ENCODE data around the gene TAS1R2. TPM values are rescaled to one million over a fixed set of nuclear protein-coding genes. Genes with fewer than 3 reads are reported as not detected.

Gene TAS1R2
- polyA plus RNA-seq, 1 of the 3 experiments (the other 2 are of a cell fraction) = not detected

DNA sequence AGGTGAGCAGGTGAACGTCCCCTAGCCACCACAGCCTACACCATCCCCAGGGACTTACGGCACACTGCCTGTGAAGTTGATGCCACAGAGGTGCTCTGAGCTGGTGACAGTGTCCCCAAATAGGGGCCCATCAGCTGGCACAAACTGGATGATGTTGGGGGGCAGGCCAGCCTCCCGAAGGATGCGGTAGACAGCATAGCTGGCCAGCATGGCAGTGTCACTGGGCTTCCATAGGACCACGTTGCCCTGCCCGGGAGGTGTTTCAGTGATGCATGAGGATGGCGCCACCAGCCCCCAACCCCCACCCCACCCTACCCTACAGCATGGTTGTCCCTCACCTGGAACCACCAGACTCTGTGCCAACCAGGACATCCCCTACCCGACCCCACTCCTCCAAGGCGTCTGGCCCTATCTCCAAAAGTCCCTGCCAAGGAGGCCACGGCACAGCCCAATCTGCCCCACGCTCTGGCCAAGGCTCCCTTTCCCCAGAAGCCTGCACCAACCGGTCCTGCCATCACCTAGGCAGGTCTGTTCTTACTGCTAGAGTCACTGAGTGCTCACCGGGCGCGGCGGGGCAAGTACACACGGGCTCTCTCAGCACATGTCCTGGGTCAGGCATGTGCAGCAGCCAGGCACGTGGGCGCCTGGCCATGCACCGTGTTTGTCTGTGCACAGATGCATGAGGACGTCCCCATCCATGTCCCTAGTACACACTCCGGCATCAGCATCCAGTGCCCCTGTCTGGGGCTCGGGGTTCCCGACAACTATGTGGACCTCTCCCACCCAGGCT, 22.4 kb upstream of the TAS1R2 start:
- Histone ChIP-seq H3K36me3 (replicated peaks in 1 of 2; ENCODE audit: control insufficient read depth in 1 of 2, insufficient read depth in 2 of 2, low read length in 1 of 2) (peaks cover 0 to 3% of the 10 kb centered on the region in 2 experiments), H3K4me1 (ENCODE audit: control insufficient read depth in 1 of 2, insufficient read depth in 2 of 2, low read depth in 1 of 2, low read length in 1 of 2) (peaks cover 4 to 8% of the 10 kb centered on the region in 2 experiments; a peak in 2 of 4 replicates), H2AFZ (ENCODE audit: low read depth) (no peak overlapping the region), H3K27me3 (ENCODE audit: insufficient read depth) (no peaks in the 10 kb centered on the region), H3K79me2 (ENCODE audit: insufficient read depth) (no peaks in the 10 kb centered on the region), H3F3A (replicated peaks; ENCODE audit: insufficient read depth) (peaks cover 5% of the 10 kb centered on the region), H3K9ac (no peak overlapping the region), H3K9me3 (no peaks in the 10 kb centered on the region), H3K4me2 (no peak overlapping the region), H4K20me1 (ENCODE audit: insufficient read depth) (no peaks in the 10 kb centered on the region), H3K27ac (ENCODE audit: low read depth in 2 of 2, low read length in 1 of 2) (no peak overlapping the region), H3K9me2 (no peaks in the 10 kb centered on the region), H3K4me3 (ENCODE audit: low read depth in 2 of 2, low read length in 1 of 2) (no peak overlapping the region)
- CTCF ChIA-PET = interaction anchor here (0.6 to 25.9 kb wide), 7 partner anchors 8 to 1520 kb away, joined by 3 to 350 read pairs (median 5); no protein-coding TSS in a partner anchor
- DNase-seq = no peak
- POLR2A ChIA-PET = no interaction called here
- no peak for TF ChIP-seq ELF1 (IDR thresholded peaks at IDR 0.05)
- TF ChIP-seq, protein P1, sequence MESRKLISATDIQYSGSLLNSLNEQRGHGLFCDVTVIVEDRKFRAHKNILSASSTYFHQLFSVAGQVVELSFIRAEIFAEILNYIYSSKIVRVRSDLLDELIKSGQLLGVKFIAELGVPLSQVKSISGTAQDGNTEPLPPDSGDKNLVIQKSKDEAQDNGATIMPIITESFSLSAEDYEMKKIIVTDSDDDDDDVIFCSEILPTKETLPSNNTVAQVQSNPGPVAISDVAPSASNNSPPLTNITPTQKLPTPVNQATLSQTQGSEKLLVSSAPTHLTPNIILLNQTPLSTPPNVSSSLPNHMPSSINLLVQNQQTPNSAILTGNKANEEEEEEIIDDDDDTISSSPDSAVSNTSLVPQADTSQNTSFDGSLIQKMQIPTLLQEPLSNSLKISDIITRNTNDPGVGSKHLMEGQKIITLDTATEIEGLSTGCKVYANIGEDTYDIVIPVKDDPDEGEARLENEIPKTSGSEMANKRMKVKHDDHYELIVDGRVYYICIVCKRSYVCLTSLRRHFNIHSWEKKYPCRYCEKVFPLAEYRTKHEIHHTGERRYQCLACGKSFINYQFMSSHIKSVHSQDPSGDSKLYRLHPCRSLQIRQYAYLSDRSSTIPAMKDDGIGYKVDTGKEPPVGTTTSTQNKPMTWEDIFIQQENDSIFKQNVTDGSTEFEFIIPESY (IDR thresholded peaks at IDR 0.05; ENCODE audit: borderline replicate concordance, low read depth) = no peak
- no peak for TF ChIP-seq NRF1 (IDR thresholded peaks at IDR 0.05; ENCODE audit: low read depth, low read length)
- TF ChIP-seq GABPA (IDR thresholded peaks at IDR 0.05; ENCODE audit: low read depth) = no peak
- no peak for TF ChIP-seq FOSL2 (IDR thresholded peaks at IDR 0.05; ENCODE audit: borderline replicate concordance, low read depth)
- TF ChIP-seq MXI1 (IDR thresholded peaks at IDR 0.05; ENCODE audit: low read depth, low read length) = no peak
- TF ChIP-seq, protein P2, sequence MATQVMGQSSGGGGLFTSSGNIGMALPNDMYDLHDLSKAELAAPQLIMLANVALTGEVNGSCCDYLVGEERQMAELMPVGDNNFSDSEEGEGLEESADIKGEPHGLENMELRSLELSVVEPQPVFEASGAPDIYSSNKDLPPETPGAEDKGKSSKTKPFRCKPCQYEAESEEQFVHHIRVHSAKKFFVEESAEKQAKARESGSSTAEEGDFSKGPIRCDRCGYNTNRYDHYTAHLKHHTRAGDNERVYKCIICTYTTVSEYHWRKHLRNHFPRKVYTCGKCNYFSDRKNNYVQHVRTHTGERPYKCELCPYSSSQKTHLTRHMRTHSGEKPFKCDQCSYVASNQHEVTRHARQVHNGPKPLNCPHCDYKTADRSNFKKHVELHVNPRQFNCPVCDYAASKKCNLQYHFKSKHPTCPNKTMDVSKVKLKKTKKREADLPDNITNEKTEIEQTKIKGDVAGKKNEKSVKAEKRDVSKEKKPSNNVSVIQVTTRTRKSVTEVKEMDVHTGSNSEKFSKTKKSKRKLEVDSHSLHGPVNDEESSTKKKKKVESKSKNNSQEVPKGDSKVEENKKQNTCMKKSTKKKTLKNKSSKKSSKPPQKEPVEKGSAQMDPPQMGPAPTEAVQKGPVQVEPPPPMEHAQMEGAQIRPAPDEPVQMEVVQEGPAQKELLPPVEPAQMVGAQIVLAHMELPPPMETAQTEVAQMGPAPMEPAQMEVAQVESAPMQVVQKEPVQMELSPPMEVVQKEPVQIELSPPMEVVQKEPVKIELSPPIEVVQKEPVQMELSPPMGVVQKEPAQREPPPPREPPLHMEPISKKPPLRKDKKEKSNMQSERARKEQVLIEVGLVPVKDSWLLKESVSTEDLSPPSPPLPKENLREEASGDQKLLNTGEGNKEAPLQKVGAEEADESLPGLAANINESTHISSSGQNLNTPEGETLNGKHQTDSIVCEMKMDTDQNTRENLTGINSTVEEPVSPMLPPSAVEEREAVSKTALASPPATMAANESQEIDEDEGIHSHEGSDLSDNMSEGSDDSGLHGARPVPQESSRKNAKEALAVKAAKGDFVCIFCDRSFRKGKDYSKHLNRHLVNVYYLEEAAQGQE (IDR thresholded peaks at IDR 0.05; ENCODE audit: low read depth, low read length) = no peak
- TF ChIP-seq TAF1 (IDR thresholded peaks at IDR 0.05; ENCODE audit: borderline replicate concordance, low read depth, low read length) = no peak
- TF ChIP-seq JUND (IDR thresholded peaks at IDR 0.05) = no peak
- TF ChIP-seq, protein P3, sequence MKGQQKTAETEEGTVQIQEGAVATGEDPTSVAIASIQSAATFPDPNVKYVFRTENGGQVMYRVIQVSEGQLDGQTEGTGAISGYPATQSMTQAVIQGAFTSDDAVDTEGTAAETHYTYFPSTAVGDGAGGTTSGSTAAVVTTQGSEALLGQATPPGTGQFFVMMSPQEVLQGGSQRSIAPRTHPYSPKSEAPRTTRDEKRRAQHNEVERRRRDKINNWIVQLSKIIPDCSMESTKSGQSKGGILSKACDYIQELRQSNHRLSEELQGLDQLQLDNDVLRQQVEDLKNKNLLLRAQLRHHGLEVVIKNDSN (IDR thresholded peaks at IDR 0.05; ENCODE audit: borderline replicate concordance, low read depth) = no peak
- no peak for TF ChIP-seq EZH2phosphoT487 (IDR thresholded peaks at IDR 0.05; ENCODE audit: borderline replicate concordance, low read depth)
- no peak for TF ChIP-seq YY1 (IDR thresholded peaks at IDR 0.05; ENCODE audit: low read depth)
- no peak for TF ChIP-seq TEAD4 (IDR thresholded peaks at IDR 0.05; ENCODE audit: borderline replicate concordance, insufficient read depth)
- TF ChIP-seq, protein P4, sequence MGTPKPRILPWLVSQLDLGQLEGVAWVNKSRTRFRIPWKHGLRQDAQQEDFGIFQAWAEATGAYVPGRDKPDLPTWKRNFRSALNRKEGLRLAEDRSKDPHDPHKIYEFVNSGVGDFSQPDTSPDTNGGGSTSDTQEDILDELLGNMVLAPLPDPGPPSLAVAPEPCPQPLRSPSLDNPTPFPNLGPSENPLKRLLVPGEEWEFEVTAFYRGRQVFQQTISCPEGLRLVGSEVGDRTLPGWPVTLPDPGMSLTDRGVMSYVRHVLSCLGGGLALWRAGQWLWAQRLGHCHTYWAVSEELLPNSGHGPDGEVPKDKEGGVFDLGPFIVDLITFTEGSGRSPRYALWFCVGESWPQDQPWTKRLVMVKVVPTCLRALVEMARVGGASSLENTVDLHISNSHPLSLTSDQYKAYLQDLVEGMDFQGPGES (IDR thresholded peaks at IDR 0.05; ENCODE audit: low read depth, low read length) = no peak
- no peak for TF ChIP-seq GATA2 (CRISPR knock-in tag; IDR thresholded peaks at IDR 0.05)
- TF ChIP-seq POLR2AphosphoS5 (IDR thresholded peaks at IDR 0.05; ENCODE audit: low read depth, low read length) = no peak
- 90% methylated on average over 10 of the region's 24 CpGs for WGBS (ENCODE audit: low lambda C conversion rate)
